Astrocyte (in vitro differentiated cells and primary cell): ENCODE measurements around the gene DCAF12L2.

Source experiments
- CTCF ChIP-seq: IDR thresholded peaks from 2 replicates; pipeline ENCODE4 v1.5.1; 2011; ENCODE audit warnings: low read depth, mild to moderate bottlenecking, inconsistent platforms, low read length, moderate library complexity; ENCODE audit not compliant: insufficient read depth
- EZH2 ChIP-seq: IDR thresholded peaks from 2 replicates; pipeline ENCODE4 v1.6.1; 2012; ENCODE audit warnings: mild to moderate bottlenecking, low read length, inconsistent platforms; ENCODE audit not compliant: insufficient read depth

- TF ChIP-seq EZH2: no peak
- no peak for TF ChIP-seq CTCF
These were observed 28.2 kb downstream of the DCAF12L2 start for GRCh38 chrX:126137899-126138298.
